A172 (cell line): Measurements from ENCODE around the gene GLIPR2. TPM values are rescaled to one million over a fixed set of nuclear protein-coding genes. Genes with fewer than 3 reads are reported as not detected.
"Not testable (repeated sequence)": the region's sequence is repeated elsewhere in the genome, so short reads cannot be mapped to it uniquely, and the experiment has no call there.

Experiments used
- DNase-seq: peaks from one replicate; pipeline ENCODE4 v3.0.0-alpha.2; 2015; ENCODE audit warnings: low spot score
- total RNA-seq: library from RNA; depleted of rRNA; stranded (reverse); fragments of >200 nt; shearing (Covaris generic); gene quantifications from 2 replicates; pipeline ENCODE4 v1.2.3, GENCODE V29; 2014

The GLIPR2 gene
- total RNA-seq, 1 experiment from 2014 or later: 17.6 TPM

GRCh38 chr9:36144309-36145232 lies 8.0 kb downstream of the GLIPR2 start:
- no peak for DNase-seq

GRCh38 chr9:36145970-36146369 lies 9.4 kb downstream of the GLIPR2 start:
- no peak for DNase-seq

GRCh38 chr9:36146651-36147050 lies 10.1 kb downstream of the GLIPR2 start:
- DNase-seq: no peak

GRCh38 chr9:36147441-36148175 lies 11.1 kb downstream of the GLIPR2 start:
- DNase-seq: no peak

GRCh38 chr9:36148311-36149051 lies 11.9 kb downstream of the GLIPR2 start:
- peak; percentile 97 for DNase-seq

- DNase-seq: peak; percentile 77
Observed at GRCh38 chr9:36149197-36149596, 12.7 kb downstream of the GLIPR2 start.

GRCh38 chr9:36150574-36151315 lies 14.2 kb downstream of the GLIPR2 start:
- no peak for DNase-seq

- peak; percentile 86 for DNase-seq
Observed at GRCh38 chr9:36151316-36152210, 15.0 kb downstream of the GLIPR2 start.

- no peak for DNase-seq
Observed at GRCh38 chr9:36152741-36153438, 16.4 kb downstream of the GLIPR2 start.

- no peak for DNase-seq
Observed at GRCh38 chr9:36153746-36154145, 17.2 kb downstream of the GLIPR2 start.

GRCh38 chr9:36154331-36154952 lies 17.9 kb downstream of the GLIPR2 start:
- DNase-seq: peak; percentile 46

GRCh38 chr9:36156116-36156515 lies 19.6 kb downstream of the GLIPR2 start:
- DNase-seq: no peak

- DNase-seq: no peak
Observed at GRCh38 chr9:36158122-36158521, 21.6 kb downstream of the GLIPR2 start.

- no peak for DNase-seq
Observed at GRCh38 chr9:36158917-36159316, 22.4 kb downstream of the GLIPR2 start.

- DNase-seq: not testable (repeated sequence)
Observed at GRCh38 chr9:36159509-36159908, 23.0 kb downstream of the GLIPR2 start.

- DNase-seq: not testable (repeated sequence)
Observed at GRCh38 chr9:36160126-36160525, 23.6 kb downstream of the GLIPR2 start.

GRCh38 chr9:36161187-36161586 lies 24.7 kb downstream of the GLIPR2 start:
- DNase-seq: peak; percentile 53

GRCh38 chr9:36162211-36162738 lies 25.7 kb downstream of the GLIPR2 start:
- DNase-seq: no peak
